HG02588 (cell line): Measurements from ENCODE around the gene SALL2.

Source experiments
- ATAC-seq: cut with Tn5 transposase; IDR thresholded peaks from one replicate; pipeline ENCODE4 v1.9.1; 2021; ENCODE audit warnings: mild to moderate bottlenecking, moderate library complexity; ENCODE audit not compliant: unreplicated experiment

Gene SALL2

DNA sequence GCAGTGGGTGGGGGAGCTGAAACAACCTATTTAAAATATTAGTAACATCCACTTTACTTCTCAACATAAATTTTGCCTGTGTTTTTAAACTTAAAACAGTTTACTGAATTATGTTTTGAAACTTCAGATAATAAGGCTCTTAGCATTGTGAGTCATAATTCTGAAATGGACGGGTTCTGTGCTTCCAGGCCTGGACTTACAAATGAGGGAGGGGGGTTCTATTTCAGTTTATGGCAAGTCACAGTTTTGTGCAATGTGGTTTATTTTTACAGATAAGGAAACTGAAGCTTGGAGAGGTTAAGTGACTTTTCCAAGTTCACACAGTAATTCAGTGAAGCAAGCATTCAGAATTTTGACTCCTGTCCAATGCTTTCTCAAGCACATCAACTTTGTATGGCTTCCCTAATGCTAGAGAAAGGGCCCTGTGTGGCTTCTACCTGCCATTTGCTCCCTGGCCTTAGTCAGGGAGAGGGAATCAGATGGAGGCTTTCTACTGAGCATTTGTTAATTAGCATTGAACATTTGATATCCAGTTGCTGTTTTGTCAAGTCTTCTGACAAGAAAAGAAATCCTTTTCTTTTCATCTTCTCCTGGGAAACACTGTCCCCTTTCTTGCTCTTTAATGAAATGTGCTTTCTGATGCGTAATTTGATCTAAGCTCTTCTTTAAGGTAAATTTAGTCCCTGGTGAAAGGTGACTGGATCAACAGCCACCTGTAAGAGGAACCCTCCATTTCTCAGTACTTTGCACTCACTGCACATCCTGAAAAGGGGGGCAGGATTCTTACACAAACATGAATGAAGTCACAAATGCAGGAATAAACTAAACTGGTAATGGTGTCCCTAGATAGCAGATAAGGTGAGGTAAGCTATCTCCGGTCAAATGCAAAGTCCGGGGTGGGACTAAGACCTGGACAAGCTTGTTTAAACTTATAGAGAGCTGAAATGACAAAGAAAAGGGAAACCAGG is 2.5 kb upstream of the SALL2 start:
- no peak for ATAC-seq

DNA sequence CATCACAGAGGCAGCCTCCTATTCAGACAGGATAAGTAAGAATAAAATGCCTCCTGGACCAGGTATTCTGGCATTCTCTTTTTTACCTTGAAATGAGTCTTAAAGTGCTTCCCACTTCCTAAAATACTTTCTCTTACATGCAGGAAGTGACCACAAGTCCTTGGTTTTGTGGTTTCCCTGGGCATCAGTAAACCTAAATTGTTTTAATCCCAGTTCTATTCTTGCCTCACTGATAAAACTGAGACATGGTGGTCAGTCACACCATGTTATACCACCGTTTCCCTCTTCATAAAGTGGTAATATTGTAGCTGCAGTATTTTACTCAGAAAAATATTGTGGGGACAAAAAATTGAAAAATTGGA is 1.2 kb upstream of the SALL2 start:
- ATAC-seq, result no peak

GRCh38 chr14:21526672-21527317 is 649 bp upstream of the SALL2 start:
- ATAC-seq, result no peak

DNA sequence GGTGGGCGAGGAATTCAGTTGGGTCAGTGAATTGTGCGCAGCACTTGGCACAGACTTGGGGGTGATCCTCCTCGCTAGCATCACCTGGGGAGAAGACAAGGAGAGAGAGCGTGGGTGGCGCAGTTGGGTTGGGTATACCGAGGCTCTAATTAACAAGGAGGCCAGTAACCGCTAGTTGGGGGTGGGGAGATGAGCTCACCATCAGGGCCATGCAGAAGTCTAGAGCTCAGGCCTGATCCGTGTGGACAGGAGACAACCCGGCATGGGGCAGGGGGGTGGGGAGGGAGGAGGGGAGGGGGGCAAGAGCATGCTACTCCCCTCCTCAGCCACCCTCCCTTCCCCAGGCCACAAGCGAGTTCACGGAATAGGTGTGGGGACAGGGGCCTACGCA is 580 bp downstream of the SALL2 start:
- no peak for ATAC-seq

GRCh38 chr14:21524575-21525490 is 1.3 kb downstream of the SALL2 start:
- no peak for ATAC-seq

DNA sequence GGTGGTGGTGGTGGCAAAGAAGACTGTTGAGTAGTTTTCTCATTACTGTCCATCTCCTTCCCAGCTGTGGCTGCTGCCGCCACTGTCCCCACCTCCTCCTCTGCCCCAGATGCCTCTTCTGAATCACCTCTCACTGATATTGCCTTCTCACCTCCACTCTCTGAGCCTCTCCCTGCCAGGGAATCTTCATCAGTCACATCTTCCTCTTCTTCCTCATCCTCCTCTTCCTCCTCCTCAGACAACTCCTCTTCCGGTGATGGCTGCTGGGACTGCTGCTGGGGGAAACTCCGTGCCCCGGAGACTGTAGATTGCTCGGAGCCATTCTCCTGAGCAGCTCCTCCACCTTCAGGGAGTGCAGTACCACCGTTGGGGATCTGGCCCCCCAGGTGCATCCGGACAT is 2.9 kb downstream of the SALL2 start:
- ATAC-seq, result no peak

GRCh38 chr14:21521501-21521900 is 4.6 kb downstream of the SALL2 start:
- ATAC-seq, result no peak

GRCh38 chr14:21520767-21521166 is 5.4 kb downstream of the SALL2 start:
- no peak for ATAC-seq

GRCh38 chr14:21518725-21519124 is 7.4 kb downstream of the SALL2 start:
- no peak for ATAC-seq

DNA sequence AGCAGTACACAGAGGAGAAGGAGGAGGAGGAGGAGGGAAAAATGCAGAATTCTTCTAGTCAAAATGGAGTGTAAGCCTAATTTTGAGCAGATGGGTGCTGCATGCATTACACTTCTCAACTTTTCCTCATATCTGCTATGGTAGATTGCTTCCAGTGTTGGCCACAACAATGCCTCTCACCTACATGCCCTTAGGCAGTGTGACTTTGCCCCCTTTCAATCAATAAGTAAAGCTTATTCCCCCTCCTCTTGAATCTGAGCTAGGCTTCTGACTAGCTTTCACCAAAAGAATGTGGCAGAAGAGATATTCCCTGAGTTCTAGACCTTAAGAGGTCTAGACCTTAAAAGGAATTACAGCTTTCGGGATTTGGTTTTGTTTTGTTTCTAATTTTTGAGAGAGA is 11.8 kb downstream of the SALL2 start:
- no peak for ATAC-seq

DNA sequence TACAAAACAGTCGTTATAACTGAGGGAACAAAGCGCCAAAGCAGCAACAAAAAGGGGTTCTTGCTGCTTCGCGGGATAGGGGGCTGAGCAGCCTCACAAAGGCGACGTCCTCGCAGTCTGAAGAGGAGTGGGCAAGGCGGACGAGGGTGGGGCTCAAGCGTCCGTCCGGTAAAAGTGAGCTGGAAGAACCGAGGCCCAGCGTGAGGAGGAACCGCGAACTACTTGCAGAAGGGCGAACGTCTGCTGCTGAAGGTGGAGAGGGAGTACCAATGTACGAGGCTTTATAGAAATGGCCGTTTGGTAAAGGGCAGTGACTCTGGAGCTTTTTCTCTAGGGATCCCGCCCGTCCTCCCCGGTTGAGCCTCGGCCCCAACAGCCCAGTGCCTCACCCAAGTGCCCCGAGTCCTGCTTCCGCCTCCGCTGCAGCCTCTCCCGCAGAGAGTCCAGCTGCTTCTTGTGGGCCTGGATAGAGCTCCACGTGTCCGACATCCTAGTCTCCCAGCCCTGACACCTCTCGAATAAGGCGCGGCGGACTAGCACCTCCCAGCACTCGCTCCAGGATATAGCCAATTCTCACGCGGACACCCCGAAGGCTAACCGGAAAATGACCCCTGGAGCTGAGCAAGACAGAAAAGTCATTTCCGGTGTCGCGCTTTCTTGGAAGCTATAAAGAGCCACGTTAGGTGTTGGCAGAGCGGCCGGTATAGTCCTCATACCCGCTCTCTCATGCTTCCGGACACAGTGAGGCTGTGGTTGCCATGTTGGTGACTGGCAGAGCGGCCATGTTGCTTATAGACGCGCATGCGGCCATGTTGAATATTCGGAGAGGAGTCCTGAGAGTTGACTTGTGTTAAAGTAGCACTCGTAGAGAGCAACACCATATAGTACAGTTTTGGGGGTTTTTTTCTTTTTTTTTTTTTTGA is 15.2 kb downstream of the SALL2 start, which contains the start of gene METTL3:
METTL3 (minus strand) TSS at position 606 of the 923 bp plus-strand sequence; CDS start at position 489, 117 bp downstream.
- peak; percentile 97 for ATAC-seq

DNA sequence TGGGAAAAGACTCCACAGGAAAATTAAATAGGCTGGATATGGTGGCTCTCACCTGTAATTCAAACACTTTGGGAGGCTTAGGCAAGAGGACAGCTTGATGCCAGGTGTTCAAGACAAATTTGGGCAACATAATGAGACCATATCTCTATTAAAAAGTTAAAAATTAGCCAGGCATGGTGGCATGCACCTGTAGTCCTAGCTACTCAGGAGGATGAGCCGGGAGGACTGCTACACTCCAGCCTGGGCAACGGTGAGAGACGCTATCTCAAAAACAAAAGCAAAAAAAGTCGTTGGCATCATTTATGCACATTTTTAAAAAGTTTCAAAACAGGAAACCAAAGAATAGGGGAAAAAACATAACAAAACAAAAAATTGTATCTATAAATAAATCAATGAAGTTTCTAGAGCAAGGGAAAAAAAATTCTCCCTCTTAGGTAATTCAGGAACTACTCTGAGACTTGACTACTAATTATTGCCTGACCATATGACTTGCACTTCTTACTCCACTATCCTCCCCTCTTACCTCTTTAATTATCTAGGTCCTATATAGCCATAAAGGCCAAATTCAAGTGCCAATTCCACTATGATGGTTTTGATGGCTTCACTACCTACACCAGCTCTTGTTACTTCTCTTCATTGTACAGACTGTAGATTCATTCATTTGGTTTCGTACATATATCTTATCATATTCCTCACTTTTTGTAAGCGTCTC is 16.6 kb downstream of the SALL2 start:
- ATAC-seq, result no peak

DNA sequence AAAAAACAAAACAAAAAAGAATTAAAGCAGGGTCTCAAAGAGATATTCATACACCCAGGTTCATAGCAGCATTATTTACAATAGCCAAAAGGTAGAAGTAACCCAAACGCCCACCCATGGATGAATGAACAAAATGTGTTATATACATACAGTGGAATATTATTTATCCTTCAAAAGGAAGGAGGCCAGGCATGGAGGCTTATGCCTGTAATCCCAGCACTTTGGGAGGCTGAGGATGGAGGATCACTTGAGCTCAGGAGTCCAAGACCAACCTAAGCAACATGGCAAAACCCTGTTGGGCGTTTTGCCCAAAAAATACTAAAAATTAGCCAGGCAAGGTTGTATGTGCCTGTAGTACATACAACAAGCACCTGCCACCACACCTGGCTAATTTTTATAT is 19.6 kb downstream of the SALL2 start:
- no peak for ATAC-seq

DNA sequence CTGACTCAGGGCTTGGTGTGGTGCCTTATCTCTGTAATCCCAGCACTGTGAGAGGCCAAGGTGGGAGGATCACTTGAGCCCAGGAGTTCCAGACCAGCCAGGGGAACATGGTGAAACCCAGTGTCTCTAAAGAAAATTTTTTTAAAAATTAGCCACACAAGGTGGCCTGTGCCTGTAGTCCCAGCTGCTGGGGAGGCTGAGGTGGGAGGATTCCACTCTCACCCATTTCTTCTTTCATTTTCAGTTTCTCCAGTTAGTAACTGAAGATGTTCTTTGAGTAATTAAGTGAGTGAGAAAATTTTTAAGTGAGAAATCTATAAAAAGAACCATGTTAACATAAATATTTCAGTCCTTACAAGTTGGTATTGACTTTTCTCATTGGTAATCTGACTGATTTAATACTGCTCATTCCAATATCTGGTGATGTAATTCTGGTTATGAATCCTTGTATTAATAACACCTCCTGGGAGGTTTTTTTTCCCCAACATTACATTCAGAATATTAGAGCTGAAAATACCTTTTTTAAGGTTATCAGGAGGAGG is 21.1 kb downstream of the SALL2 start:
- peak; percentile 81 for ATAC-seq

DNA sequence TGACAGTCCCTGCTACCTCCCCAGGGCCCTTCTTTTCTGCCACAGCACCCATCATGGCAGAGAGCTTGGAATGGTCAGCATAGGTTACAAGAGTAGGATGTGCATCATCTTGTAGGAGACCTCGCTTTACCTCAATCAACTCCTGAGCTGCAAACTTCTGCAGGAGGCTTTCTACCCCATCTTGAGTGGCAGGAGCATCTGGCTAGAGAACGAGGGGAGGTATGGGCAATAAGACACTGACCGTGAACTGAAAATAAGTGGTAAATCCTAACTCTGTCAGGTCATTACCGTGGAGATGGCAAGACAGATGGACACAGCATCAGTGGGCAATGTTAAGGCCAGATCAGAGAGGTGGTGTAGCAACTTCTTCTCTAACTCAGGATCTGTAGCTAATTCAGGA is 22.8 kb downstream of the SALL2 start:
- no peak for ATAC-seq

GRCh38 chr14:21501568-21501967 is 24.6 kb downstream of the SALL2 start:
- ATAC-seq, result no peak

GRCh38 chr14:21498540-21499526 is 27.3 kb downstream of the SALL2 start:
- no peak for ATAC-seq

DNA sequence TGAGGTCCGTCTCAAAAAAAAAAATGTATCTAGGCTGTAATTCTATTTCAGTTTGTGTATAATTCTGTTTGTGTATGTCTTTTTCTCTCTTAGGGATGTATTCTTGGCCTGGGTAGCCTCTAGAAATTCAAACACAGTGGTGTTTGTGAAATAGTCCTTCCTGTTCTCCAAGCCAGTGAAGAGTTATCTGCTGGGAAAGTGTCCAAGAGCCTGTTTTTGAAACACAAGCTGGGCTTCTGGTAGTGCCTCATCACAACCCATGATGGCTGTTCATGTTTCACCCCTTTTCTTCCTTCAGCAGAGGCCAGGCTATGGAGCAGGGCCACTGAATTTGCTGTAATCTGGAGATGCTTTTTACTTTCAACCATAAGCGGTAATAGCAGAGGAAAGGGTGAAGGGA is 29.7 kb downstream of the SALL2 start:
- ATAC-seq, result no peak
